KMS-11 (cell line): Measurements from ENCODE around the gene LRRC1.

Experiments used
- H2AFZ ChIP-seq: fragments of 200-600 bp; sonication (generic); 2 replicates; pipeline ENCODE4 v1.6.1; 2016; ENCODE audit warnings: antibody characterized with exemption, mixed run types, low read depth
- H3K27ac ChIP-seq: fragments of 200-600 bp; sonication (generic); 2 replicates; pipeline ENCODE4 v1.6.1; 2016; ENCODE audit warnings: mild to moderate bottlenecking, mixed run types
- H3K27me3 ChIP-seq: fragments of 200-600 bp; sonication (generic); 2 replicates; pipeline ENCODE4 v1.6.1; 2017; ENCODE audit warnings: mild to moderate bottlenecking, low read depth, mixed run types, moderate library complexity; ENCODE audit not compliant: insufficient read depth
- H3K36me3 ChIP-seq: fragments of 200-600 bp; sonication (generic); 2 replicates; pipeline ENCODE4 v1.6.1; 2017; ENCODE audit warnings: mild to moderate bottlenecking, mixed run types; ENCODE audit not compliant: insufficient read depth
- H3K4me1 ChIP-seq: fragments of 200-600 bp; sonication (generic); 2 replicates; pipeline ENCODE4 v1.6.1; 2016; ENCODE audit warnings: mild to moderate bottlenecking, low read depth, mixed run types; ENCODE audit not compliant: poor library complexity, severe bottlenecking
- H3K4me2 ChIP-seq: fragments of 200-600 bp; sonication (generic); 2 replicates; pipeline ENCODE4 v1.7.0; 2016; ENCODE audit warnings: mild to moderate bottlenecking, mixed run types
- H3K4me3 ChIP-seq: fragments of 200-600 bp; sonication (generic); IDR thresholded peaks from 2 replicates; pipeline ENCODE4 v1.6.1; 2017; ENCODE audit warnings: low read depth, low read length, mixed read lengths; ENCODE audit not compliant: insufficient read depth
- H3K79me2 ChIP-seq: fragments of 200-600 bp; sonication (generic); 2 replicates; pipeline ENCODE4 v1.6.1; 2016; ENCODE audit warnings: low read depth, mixed run types; ENCODE audit not compliant: insufficient read depth
- H3K9ac ChIP-seq: fragments of 200-600 bp; sonication (generic); 2 replicates; pipeline ENCODE4 v1.6.1; 2016; ENCODE audit warnings: mild to moderate bottlenecking, mixed run types
- H4K20me1 ChIP-seq: fragments of 200-600 bp; sonication (generic); 2 replicates; pipeline ENCODE4 v1.6.1; 2016; ENCODE audit warnings: mild to moderate bottlenecking, mixed run types; ENCODE audit not compliant: insufficient read depth
- TF ChIP-seq, protein P1 (sequence below): fragments of 200-600 bp; sonication (generic); conservative IDR thresholded peaks from 2 replicates; pipeline ENCODE4 v1.6.1; 2017; ENCODE audit warnings: low read depth, mild to moderate bottlenecking, antibody characterized with exemption, low read length, moderate library complexity, mixed read lengths

LRRC1 gene

DNA sequence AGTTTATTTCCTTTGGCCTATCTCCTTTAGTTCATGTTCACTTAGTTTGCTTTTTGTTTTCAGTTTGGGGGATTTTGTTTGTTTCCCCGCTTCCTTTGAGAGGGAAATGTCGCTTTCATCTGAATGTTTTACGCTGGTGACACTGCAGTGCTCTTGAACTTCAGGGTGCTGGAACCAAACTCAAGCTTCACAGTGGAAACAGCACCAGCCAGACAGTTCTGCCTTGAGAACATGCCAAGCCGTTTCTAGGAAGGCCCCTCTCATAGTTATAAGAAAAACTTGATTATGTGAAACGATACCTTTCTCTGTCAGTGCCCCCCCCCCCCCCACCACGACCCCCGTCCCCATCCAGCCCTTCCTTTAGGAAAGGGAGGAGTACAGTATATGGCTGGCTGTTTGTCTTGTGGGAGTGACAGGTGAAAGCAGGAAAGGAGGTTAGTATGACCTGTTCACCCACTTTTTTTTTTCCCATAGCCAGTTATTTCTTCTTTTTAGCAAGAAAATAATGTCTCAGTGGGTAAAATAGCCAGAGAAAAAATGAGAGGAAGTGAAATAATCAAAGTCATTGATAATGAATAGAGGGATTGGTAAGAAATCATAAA, 130.1 kb downstream of the LRRC1 start:
- TF ChIP-seq, protein P1, sequence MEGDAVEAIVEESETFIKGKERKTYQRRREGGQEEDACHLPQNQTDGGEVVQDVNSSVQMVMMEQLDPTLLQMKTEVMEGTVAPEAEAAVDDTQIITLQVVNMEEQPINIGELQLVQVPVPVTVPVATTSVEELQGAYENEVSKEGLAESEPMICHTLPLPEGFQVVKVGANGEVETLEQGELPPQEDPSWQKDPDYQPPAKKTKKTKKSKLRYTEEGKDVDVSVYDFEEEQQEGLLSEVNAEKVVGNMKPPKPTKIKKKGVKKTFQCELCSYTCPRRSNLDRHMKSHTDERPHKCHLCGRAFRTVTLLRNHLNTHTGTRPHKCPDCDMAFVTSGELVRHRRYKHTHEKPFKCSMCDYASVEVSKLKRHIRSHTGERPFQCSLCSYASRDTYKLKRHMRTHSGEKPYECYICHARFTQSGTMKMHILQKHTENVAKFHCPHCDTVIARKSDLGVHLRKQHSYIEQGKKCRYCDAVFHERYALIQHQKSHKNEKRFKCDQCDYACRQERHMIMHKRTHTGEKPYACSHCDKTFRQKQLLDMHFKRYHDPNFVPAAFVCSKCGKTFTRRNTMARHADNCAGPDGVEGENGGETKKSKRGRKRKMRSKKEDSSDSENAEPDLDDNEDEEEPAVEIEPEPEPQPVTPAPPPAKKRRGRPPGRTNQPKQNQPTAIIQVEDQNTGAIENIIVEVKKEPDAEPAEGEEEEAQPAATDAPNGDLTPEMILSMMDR, result no peak
- H3K79me2 ChIP-seq, result no peaks in the 10 kb centered on the region
- no peak overlapping the region for H3K4me3 ChIP-seq
- no peak overlapping the region for H3K4me2 ChIP-seq
- 0 out of 2 replicates have a peak, but pooled peaks cover 3% of the 10 kb centered on the region for H3K36me3 ChIP-seq
- no peaks in the 10 kb centered on the region for H4K20me1 ChIP-seq
- H3K4me1 ChIP-seq, result peaks cover 48% of the 10 kb centered on the region
- H3K27ac ChIP-seq, result no peak overlapping the region
- H2AFZ ChIP-seq, result no peak overlapping the region
- no peak overlapping the region for H3K9ac ChIP-seq
- H3K27me3 ChIP-seq, result no peaks in the 10 kb centered on the region

DNA sequence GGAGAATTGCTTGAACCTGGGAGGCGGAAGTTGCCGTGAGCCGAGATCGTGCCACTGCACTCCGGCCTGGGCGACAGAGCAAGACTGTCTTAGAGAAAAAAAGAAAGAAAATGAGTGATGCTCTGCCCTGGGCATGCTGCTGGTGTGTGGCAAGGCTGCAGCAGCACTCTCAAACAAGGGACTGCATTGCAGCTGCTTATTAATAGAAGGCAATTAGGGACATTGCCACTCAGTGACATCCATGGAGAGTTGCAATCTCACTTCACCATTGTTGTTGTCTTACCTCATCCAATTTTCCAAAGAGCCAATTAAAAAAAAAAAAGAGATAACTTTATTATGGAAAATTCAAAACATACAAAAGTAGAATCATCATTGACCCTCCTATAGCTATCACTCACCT, 131.1 kb downstream of the LRRC1 start:
- Histone ChIP-seq H3K9ac (no peak overlapping the region), H3K4me3 (no peak overlapping the region), H2AFZ (no peak overlapping the region), H3K4me2 (no peak overlapping the region), H4K20me1 (no peaks in the 10 kb centered on the region), H3K27me3 (no peaks in the 10 kb centered on the region), H3K79me2 (no peaks in the 10 kb centered on the region), H3K4me1 (peaks cover 38% of the 10 kb centered on the region), H3K27ac (no peak overlapping the region), H3K36me3 (0 out of 2 replicates have a peak, but pooled peaks cover 3% of the 10 kb centered on the region)
- TF ChIP-seq, protein P1, result no peak

DNA sequence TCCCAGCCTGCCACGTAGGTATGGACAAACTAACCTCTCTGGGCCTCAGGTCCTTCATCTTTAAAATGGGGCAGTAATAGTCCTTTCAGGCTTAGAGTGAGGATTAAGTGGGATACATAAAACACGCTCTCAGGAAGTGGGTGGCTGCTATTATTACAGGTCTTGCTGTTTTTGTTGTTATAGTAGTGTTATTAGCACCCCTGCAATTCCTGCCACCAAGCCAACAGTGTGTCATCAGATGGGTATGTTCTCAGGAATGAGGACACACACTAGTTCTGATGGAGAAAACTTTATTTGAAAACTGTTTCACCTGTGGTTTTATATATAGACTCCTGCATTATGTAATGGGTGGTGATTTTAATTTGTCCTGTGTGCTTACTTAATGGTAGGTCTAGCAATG, 131.7 kb downstream of the LRRC1 start:
- H2AFZ ChIP-seq, result no peak overlapping the region
- no peaks in the 10 kb centered on the region for H4K20me1 ChIP-seq
- no peak overlapping the region for H3K4me3 ChIP-seq
- H3K4me1 ChIP-seq, result peaks cover 32% of the 10 kb centered on the region
- no peaks in the 10 kb centered on the region for H3K79me2 ChIP-seq
- peak overlapping the region; percentile 24; the same call in 1 of the 2 replicates for H3K27ac ChIP-seq
- H3K27me3 ChIP-seq, result no peaks in the 10 kb centered on the region
- H3K9ac ChIP-seq, result no peak overlapping the region
- H3K36me3 ChIP-seq, result 0 out of 2 replicates have a peak, but pooled peaks cover 3% of the 10 kb centered on the region
- TF ChIP-seq, protein P1, result no peak
- H3K4me2 ChIP-seq, result no peak overlapping the region; the same call in 1 of the 2 replicates

DNA sequence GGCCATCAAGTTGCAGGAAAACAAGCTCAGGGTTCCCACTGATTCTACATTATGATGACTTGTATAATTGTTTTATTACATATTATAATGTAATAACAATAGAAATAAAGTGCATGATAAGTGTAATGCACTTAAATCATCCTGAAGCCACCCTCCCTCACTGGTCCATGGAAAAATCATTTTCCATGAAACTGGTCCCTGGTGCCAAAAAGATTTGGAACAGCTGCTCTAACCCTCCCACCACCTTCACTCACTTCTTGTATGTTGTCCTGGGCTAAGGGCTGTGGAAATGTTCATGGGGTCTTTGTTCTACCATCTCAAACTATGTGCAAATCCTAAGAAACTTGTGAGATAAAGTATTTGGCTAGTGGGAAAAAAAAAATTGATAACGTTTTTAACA, 133.8 kb downstream of the LRRC1 start:
- no peak overlapping the region for H3K4me3 ChIP-seq

More for the DNA sequence above, 133.8 kb downstream of the LRRC1 start:
- TF ChIP-seq, protein P1, result no peak
- Histone ChIP-seq H3K79me2 (no peaks in the 10 kb centered on the region), H2AFZ (no peak overlapping the region), H3K4me1 (peaks cover 22% of the 10 kb centered on the region), H3K27me3 (no peaks in the 10 kb centered on the region), H3K4me2 (no peak overlapping the region), H3K36me3 (no peaks in the 10 kb centered on the region), H4K20me1 (no peaks in the 10 kb centered on the region), H3K27ac (no peak overlapping the region), H3K9ac (no peak overlapping the region)
